Measurements from ENCODE around the gene CSF1R.

CSF1R gene

GRCh38 chr5:150085950-150086715, at the start of gene CSF1R:
Gene CSF1R (minus strand): TSS chr5:150086554. CDS start chr5:150086427, 127 bp downstream.
- in situ Hi-C loops (cut with MboI; ENCODE audit: low sequenced_read_pairs): no loop called here

DNA sequence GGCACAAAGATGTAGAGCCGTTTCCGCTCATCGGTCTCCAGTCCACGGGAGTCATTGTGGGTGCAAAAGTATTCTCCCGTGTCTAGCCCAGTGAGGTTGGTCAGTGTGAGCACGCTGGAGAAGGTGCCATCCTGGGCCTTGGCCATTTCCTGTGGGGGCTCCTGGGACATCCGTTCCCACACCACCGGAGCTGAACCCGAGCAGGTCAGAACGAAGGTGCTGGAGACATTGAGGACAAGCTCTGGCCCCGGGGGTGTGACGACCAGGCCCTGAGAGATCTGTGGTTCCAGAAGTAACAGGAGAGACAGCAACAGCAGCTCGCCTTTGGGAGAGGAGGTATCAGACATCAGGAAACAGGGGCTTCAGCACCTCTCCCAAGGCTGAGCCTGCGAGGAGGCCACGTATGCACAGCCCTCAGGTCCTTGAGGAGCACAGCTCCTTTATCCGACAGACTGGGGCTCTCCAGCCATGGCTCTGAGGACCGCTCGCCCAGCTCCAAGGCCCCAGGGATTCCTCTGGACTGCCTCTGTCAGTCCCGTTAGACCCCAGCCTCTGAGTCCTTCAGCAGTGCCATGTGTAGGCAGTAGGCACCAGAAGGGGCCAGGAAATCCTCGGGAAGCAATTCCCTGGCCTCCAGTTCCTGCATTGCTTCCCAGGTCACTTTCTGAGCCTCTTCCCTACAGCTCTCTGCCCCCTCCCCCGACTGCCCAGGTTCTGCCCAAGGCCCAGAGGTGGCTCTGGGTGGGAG, 49.4 kb upstream of the CSF1R start:
- in situ Hi-C loops (cut with MboI; ENCODE audit: low sequenced_read_pairs): no loop called here

GRCh38 chr5:150134198-150134588, 47.8 kb upstream of the CSF1R start:
- in situ Hi-C loops (cut with MboI; ENCODE audit: low sequenced_read_pairs): loop anchor here (5.0 kb wide), 1 partner anchor 83 kb away; no protein-coding TSS in a partner anchor

DNA sequence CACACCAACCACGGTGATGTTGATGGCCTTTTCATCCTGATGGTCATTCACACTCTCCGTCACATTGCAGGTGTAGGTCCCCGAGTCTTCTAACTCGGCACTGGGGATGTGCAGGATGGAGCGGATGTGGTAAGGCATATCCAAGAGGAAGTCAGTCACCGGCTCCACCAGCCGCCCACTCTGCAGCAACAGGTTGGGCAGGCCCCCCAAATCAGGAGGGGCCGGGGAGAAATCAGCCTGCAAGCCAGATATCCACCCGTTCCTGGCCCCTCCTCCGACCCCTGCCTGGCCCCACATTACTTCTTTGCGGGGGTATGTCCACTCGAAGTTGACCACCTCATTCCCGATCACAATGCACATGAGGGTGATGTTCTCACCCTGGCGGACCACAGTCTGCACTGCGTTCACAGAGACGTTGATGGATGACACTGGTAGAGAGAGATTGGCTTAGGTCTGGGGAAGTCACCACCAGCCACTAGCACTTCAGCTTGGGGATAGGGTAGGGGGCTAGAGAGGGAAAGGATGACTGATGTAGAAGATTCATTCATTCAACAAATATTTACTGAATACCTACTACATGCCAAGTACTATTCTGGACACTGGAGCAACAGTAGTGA, 47.3 kb upstream of the CSF1R start:
- in situ Hi-C loops (cut with MboI; ENCODE audit: low sequenced_read_pairs): loop anchor here (5.0 kb wide), 1 partner anchor 84 kb away; no protein-coding TSS in a partner anchor

DNA sequence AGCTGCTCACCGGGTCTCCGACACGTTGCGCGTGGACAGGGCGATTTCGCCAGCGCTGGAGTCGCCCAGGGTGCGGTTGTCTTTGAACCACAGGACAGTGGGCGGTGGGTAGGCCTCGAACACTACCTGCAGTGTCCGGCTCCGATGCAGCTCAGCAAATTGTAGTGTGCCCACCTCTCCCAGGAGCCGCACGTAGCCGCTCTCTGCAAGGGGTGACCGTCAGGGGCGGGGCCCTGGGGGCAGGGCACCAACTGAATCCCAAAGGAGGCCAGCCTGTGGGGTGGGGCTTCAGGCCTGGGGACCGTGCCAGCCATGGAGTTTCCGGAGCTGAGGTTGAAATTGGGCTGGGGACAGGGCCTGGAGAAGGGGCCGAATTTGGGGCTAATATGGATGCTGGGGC, 46.4 kb upstream of the CSF1R start:
- in situ Hi-C loops (cut with MboI; ENCODE audit: low sequenced_read_pairs): loop anchor here (5.0 kb wide), 1 partner anchor 85 kb away; no protein-coding TSS in a partner anchor

DNA sequence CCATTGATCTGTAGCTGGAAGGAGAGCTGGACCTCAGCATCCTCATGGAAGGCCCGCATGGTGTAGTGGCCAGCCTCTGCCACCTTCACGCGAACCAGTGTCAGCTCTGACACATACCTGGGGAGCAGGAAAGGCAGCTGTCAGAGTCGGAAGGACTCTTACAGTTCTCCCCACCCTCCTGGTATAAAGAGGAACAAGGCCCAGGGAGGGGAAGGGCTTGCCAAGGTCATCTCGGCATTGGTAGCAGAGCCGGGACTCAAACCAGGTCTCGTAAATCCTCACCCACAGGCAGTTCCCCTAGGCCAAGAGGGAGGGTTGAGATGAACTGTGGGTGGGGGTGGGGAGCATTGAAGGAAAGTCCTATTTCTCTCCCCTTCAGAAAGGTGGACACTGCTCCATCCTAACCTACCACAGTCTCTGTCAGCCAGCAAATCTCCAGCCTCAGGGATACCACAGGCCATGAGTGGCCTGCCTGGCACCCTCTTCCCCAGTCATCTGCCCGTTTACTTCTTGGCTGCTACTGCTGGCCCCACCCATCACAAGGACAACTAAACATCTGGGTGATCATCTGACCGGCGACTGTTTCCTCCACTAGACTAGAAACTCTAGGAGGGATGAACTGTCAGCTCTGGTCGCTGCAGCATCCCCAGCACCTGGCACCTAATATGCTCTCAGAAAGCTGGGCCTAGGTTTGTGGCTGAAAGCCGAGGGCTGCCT, 45.8 kb upstream of the CSF1R start:
- in situ Hi-C loops (cut with MboI; ENCODE audit: low sequenced_read_pairs): loop anchor here (5.0 kb wide), 1 partner anchor 85 kb away; no protein-coding TSS in a partner anchor

DNA sequence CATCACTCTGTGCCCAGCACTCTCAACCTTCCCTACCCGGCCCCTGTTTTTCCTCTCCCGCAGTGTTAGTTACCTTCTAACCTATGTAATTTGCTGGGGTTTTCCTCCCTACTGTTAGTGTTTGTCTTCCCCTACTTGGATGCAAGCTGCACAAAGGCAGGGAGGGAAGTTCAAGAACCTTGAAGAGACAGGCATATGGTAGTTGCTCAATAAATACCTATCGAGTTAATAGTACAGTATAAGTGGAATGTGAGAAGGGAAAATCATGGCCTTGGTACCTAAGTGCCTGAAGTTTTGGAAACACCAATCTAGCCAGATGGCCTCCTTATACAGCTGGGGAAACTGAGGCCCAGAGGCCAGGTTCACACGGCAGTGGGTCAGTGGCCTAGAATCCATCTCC, 45.1 kb upstream of the CSF1R start:
- in situ Hi-C loops (cut with MboI; ENCODE audit: low sequenced_read_pairs): loop anchor here (5.0 kb wide), 1 partner anchor 86 kb away; no protein-coding TSS in a partner anchor

GRCh38 chr5:150130493-150130922, 44.2 kb upstream of the CSF1R start:
- in situ Hi-C loops (cut with MboI; ENCODE audit: low sequenced_read_pairs): loop anchor here (5.0 kb wide), 1 partner anchor 87 kb away; no protein-coding TSS in a partner anchor

GRCh38 chr5:150129813-150130492, 43.6 kb upstream of the CSF1R start:
- in situ Hi-C loops (cut with MboI; ENCODE audit: low sequenced_read_pairs): loop anchor here (5.0 to 10.0 kb wide), 2 partner anchors 87 to 295 kb away; no protein-coding TSS in a partner anchor

GRCh38 chr5:150129454-150129812, 43.1 kb upstream of the CSF1R start:
- in situ Hi-C loops (cut with MboI; ENCODE audit: low sequenced_read_pairs): loop anchor here (10.0 kb wide), 1 partner anchor 295 kb away; no protein-coding TSS in a partner anchor

GRCh38 chr5:150126921-150127265, 40.5 kb upstream of the CSF1R start:
- in situ Hi-C loops (cut with MboI; ENCODE audit: low sequenced_read_pairs): loop anchor here (10.0 kb wide), 1 partner anchor 292 kb away; no protein-coding TSS in a partner anchor

- in situ Hi-C loops (cut with MboI; ENCODE audit: low sequenced_read_pairs): loop anchor here (10.0 kb wide), 1 partner anchor 292 kb away; no protein-coding TSS in a partner anchor
Observed at GRCh38 chr5:150126199-150126920, 40.0 kb upstream of the CSF1R start.

DNA sequence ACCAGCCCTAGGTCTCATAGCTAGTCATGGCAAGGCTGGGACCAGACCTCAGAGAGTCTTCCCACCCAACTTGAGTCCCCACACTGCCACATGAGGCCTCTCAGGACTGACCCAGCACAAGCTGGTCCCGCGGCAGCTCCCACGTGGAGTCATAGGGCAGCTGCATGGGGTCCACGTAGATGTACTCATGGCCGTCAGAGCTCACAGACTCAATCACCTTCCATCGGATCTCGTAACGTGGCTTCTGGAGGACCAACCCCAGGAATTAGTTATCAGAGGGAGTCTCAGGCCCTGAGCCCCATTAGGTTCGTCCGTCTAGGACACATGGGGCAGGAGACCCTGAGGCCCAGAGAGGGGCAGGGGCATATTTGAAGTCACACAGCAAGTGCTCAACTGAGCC, 39.0 kb upstream of the CSF1R start:
- in situ Hi-C loops (cut with MboI; ENCODE audit: low sequenced_read_pairs): loop anchor here (10.0 kb wide), 1 partner anchor 291 kb away; no protein-coding TSS in a partner anchor

DNA sequence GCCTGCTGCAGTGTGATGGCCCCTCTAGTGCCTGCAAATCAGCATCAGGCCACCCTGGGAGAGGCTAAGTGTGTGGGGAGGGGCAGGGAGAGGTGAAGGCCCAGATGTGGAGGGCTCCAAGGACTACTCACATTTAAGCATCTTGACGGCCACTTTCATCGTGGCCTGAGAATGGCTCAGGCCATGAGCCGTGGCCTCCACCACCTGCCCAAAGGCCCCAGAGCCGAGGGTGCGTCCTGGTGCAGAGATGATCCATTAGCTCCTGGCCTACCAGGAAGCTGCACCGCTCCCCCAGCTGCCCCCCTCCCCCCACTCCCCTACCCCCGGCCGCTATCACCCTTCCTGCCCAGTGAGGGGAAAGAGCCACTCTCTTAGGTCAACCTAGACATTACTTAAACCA, 38.2 kb upstream of the CSF1R start:
- in situ Hi-C loops (cut with MboI; ENCODE audit: low sequenced_read_pairs): loop anchor here (10.0 kb wide), 1 partner anchor 290 kb away; no protein-coding TSS in a partner anchor

- in situ Hi-C loops (cut with MboI; ENCODE audit: low sequenced_read_pairs): loop anchor here (10.0 kb wide), 1 partner anchor 289 kb away; no protein-coding TSS in a partner anchor
Observed at GRCh38 chr5:150124111-150124557, 37.8 kb upstream of the CSF1R start.

DNA sequence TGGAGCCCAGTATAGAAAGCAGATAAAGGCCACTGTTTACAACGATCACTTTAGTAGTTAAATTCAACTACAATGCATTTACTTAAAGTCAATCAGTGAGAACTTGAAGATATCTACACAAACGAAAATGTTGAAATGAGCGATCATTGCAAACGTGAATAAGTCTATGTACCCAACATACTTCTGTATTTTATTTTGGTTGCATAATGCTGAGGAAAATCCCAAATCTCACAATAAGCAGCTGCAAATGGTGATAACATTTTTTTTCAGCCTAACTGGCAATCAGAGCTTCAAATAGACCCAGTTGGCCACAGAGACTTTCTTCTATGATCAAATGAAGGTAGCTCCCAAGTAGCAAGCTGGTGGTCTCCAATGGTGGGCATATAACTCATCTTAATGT, 37.2 kb upstream of the CSF1R start:
- in situ Hi-C loops (cut with MboI; ENCODE audit: low sequenced_read_pairs): loop anchor here (10.0 kb wide), 1 partner anchor 289 kb away; no protein-coding TSS in a partner anchor

DNA sequence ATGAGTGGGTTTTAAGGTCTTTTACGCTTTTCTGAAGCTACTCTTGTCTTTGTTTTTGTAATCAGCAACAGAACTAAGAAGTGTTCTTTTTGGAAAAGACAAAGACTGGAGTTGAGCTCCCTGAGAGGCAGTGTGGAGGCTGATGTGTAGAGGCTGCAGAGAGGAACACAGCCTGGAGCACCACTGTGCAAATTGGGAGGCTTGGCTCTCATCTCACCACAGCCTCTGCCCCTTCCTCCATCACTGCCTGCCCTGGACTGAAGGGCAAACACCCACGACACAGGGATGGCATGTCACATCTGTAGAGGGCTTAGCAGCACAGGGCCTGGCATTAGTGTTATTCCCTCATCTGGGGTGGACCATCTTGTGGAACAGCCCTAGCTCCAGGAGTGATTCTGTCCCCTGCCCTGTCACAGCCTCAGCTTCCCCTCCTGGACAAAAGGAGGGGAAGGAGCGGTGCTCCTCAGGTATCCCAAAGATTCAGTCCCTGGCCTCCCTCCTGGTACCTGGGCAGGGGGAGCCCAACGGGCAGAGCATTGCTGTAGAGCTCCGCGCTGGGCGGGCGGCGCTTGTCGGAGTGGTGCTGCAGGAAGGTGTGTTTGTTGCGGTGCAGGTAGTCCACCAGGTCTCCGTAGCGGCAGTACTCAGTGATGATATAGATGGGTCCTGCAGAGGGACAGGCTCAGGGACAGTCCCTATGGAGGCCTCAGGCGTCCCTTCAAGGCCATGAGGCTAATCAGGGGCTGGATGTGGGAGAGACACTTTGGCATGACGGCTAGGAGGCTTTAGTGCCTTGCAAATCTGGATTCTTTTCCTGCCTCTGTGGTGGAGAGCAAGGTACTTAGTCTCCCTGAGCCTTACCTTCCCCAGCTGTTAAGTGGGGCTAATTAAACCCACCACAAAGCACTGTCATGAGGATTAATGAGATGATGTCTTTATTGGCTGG, 36.5 kb upstream of the CSF1R start:
- in situ Hi-C loops (cut with MboI; ENCODE audit: low sequenced_read_pairs): loop anchor here (10.0 kb wide), 1 partner anchor 288 kb away; no protein-coding TSS in a partner anchor

- in situ Hi-C loops (cut with MboI; ENCODE audit: low sequenced_read_pairs): loop anchor here (10.0 kb wide), 1 partner anchor 287 kb away; no protein-coding TSS in a partner anchor
Observed at GRCh38 chr5:150122158-150122510, 35.8 kb upstream of the CSF1R start.

Measured in HL-60/S4 (cell line).